ENCODE results near the gene SCYGR1. TPM values are rescaled to one million over a fixed set of nuclear protein-coding genes. Genes with fewer than 3 reads are reported as not detected.
A peak's percentile ranks its signal among the peaks of the same experiment; 100 is the strongest.

Gene SCYGR1
- total RNA-seq, 1 donor from 2014 or later: not detected

GRCh38 chr2:227373389-227373788 is 14.4 kb downstream of the SCYGR1 start:
- intact Hi-C loops (cut with DNase I): no loop called here
- Histone ChIP-seq H3K27me3 (no peaks in the 10 kb centered on the region), H3K4me3 (no peak overlapping the region), H3K9me3 (no peaks in the 10 kb centered on the region), H3K36me3 (no peaks in the 10 kb centered on the region), H3K4me1 (peaks cover 0 to 12% of the 10 kb centered on the region in 2 donors), H3K27ac (no peak overlapping the region)
- no peak for DNase-seq (ENCODE audit: low spot score in 2 of 2)
- TF ChIP-seq, protein P1, sequence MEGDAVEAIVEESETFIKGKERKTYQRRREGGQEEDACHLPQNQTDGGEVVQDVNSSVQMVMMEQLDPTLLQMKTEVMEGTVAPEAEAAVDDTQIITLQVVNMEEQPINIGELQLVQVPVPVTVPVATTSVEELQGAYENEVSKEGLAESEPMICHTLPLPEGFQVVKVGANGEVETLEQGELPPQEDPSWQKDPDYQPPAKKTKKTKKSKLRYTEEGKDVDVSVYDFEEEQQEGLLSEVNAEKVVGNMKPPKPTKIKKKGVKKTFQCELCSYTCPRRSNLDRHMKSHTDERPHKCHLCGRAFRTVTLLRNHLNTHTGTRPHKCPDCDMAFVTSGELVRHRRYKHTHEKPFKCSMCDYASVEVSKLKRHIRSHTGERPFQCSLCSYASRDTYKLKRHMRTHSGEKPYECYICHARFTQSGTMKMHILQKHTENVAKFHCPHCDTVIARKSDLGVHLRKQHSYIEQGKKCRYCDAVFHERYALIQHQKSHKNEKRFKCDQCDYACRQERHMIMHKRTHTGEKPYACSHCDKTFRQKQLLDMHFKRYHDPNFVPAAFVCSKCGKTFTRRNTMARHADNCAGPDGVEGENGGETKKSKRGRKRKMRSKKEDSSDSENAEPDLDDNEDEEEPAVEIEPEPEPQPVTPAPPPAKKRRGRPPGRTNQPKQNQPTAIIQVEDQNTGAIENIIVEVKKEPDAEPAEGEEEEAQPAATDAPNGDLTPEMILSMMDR (IDR thresholded peaks at IDR 0.05): no peak

- Histone ChIP-seq H3K27me3 (no peaks in the 10 kb centered on the region), H3K4me1 (peaks cover 0 to 24% of the 10 kb centered on the region in 2 donors), H3K4me3 (peak overlapping the region in 1 of 2 donors; percentile 10), H3K9me3 (no peaks in the 10 kb centered on the region), H3K27ac (peak overlapping the region; percentile 53 to 73), H3K36me3 (no peaks in the 10 kb centered on the region)
- intact Hi-C loops (cut with DNase I): no loop called here
- TF ChIP-seq, protein P1 (IDR thresholded peaks at IDR 0.05): no peak
- DNase-seq (ENCODE audit: low spot score in 2 of 2): peak; percentile 27 to 82
Observed at GRCh38 chr2:227370791-227371312, 16.9 kb downstream of the SCYGR1 start.

- Histone ChIP-seq H3K27me3 (no peaks in the 10 kb centered on the region), H3K27ac (peak overlapping the region; percentile 53 to 73), H3K4me1 (peaks cover 0 to 28% of the 10 kb centered on the region in 2 donors), H3K4me3 (no peak overlapping the region), H3K36me3 (no peaks in the 10 kb centered on the region), H3K9me3 (no peaks in the 10 kb centered on the region)
- TF ChIP-seq, protein P1 (IDR thresholded peaks at IDR 0.05): no peak
- intact Hi-C loops (cut with DNase I): no loop called here
- DNase-seq (ENCODE audit: low spot score in 2 of 2): no peak
Observed at GRCh38 chr2:227370092-227370491, 17.7 kb downstream of the SCYGR1 start.

- H3K4me1 ChIP-seq: peaks cover 0 to 34% of the 10 kb centered on the region in 2 donors
- peak overlapping the region in 1 of 2 donors; percentile 56 for H3K27ac ChIP-seq
- TF ChIP-seq, protein P1 (IDR thresholded peaks at IDR 0.05): no peak
- no peaks in the 10 kb centered on the region for H3K27me3 ChIP-seq
- H3K9me3 ChIP-seq: no peaks in the 10 kb centered on the region
- H3K4me3 ChIP-seq: no peak overlapping the region
- no peaks in the 10 kb centered on the region for H3K36me3 ChIP-seq
- intact Hi-C loops (cut with DNase I): loop anchor here (5.0 kb wide), 1 partner anchor 449 kb away; no protein-coding TSS in a partner anchor
- DNase-seq (ENCODE audit: low spot score in 2 of 2): no peak
Observed at GRCh38 chr2:227368574-227368973, 19.2 kb downstream of the SCYGR1 start.

DNA sequence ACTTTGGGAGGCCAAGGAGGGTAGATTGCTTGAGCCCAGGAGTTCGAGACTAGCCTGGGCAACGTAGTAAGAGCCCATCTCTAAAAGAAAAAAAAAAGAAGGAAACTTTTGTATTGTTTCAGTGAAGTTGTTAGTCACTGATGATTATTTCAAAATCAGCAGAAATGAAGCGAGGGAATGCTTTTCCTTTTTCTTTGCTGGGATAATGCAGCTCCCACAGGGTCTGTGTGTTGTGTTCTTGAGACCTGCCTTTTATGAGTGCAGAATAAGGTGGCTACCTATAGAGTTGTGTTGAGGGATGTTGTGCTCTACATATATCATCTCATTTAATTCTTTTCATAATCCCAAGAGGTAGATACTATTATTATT is 20.3 kb downstream of the SCYGR1 start:
- H3K9me3 ChIP-seq: no peaks in the 10 kb centered on the region
- peak overlapping the region; percentile 51 to 85 for H3K27ac ChIP-seq
- DNase-seq (ENCODE audit: low spot score in 2 of 2): no peak
- TF ChIP-seq, protein P1 (IDR thresholded peaks at IDR 0.05): no peak
- H3K4me1 ChIP-seq: peaks cover 0 to 34% of the 10 kb centered on the region in 2 donors
- intact Hi-C loops (cut with DNase I): loop anchor here (2.0 to 5.0 kb wide), 3 partner anchors 39 to 450 kb away; partner anchors contain the start of gene MFF
- H3K27me3 ChIP-seq: no peaks in the 10 kb centered on the region
- H3K36me3 ChIP-seq: no peaks in the 10 kb centered on the region
- H3K4me3 ChIP-seq: no peak overlapping the region
